CD4-positive, alpha-beta T cell treated with Interleukin-6 at 100 ng/mL for 8 hours (primary cell): ENCODE data around the gene SCLY.

Source experiments
- DNase-seq: peaks from one replicate; pipeline ENCODE4 v3.0.0-alpha.2; 2020; ENCODE audit warnings: mixed read lengths, low spot score

SCLY gene

DNA sequence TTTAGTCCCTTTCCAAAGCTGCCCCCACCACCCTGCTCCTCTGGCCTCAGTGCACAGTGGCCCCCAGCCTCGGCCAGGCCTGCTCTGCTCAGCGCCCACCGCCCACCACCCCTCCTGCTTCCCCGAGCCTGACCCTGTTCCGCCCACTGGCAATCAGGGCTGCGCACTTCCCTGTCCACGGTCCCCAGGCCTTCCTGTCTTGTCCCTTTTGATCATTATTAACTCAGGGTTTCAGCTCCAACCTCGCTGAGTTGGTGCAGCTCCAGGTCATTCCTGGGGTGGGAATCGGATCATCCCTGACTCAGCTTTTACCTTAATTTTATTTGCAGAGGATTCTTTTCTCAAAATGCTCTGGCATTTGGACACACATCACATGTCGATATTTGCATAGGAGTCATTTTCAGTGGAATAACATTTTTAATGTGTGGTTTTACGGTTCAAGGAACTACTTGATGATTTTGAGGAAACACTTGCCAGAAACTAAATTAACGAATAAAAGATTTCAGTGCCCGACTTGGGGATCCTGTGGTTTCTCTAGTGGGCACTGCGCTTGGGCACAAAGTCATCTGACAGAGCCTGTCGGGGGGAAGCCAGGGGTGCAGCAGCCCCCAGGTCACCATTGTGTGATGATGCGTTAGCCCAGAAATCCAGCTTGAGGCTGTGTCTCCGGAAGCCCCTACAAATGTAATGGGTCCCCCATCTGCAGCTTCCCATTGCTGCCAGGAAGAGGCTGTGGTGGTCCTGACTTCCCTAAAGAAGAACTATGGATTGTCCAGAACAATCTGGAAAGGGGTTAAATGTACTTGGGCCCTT lies 38.3 kb downstream of the SCLY start:
- no peak for DNase-seq

DNA sequence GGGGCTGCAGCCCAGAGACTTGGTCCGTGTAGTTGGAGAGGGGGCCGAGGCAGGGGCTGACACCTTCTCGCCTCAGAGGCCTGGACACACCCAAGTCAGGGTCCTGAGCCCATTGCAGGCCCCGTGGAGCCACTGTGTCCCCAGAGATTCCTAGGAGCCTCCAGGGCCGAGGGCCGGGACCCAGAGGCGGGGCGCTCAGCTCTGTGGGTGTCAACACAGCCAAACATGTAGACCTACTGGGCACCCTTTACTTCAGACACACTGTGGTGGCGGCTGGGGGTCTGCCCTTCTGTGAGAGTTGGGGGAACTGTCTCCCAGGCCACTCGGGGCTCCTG lies 38.9 kb downstream of the SCLY start:
- DNase-seq = no peak

DNA sequence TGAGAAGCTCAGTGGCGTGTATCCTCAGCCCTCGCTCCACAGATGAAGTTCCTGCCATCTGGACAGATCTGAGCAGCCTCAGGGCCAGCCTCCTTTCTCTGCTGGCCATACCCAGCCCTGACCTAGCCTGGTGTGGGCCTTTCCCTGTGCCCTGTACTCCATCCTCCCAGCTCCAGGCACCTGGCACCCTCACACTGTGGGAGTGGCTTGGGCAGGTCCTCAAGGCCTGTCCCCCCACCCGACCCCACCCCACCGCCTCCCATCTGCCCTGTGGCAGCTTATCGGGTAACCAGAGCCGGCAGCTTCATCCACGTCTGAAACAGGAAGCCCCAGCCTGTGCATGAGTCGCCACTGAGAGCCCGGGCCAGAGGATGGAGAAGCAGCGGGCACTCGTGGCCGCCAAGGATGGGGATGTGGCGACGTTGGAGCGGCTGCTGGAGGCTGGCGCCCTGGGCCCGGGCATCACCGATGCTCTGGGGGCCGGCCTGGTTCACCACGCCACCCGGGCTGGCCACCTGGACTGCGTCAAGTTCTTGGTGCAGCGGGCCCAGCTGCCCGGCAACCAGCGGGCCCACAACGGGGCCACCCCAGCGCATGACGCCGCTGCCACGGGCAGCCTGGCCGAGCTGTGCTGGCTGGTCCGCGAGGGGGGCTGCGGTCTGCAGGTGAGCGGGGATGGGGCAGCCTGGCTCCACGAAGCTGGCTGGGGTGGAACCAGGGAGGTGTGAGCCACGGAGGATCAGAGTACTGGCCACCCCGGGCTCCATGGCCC lies 39.4 kb downstream of the SCLY start, which contains the start of gene ESPNL:
ESPNL (plus strand) TSS at position 292 of the 772 bp plus-strand sequence; CDS start at position 372, 80 bp downstream.
- DNase-seq = no peak

DNA sequence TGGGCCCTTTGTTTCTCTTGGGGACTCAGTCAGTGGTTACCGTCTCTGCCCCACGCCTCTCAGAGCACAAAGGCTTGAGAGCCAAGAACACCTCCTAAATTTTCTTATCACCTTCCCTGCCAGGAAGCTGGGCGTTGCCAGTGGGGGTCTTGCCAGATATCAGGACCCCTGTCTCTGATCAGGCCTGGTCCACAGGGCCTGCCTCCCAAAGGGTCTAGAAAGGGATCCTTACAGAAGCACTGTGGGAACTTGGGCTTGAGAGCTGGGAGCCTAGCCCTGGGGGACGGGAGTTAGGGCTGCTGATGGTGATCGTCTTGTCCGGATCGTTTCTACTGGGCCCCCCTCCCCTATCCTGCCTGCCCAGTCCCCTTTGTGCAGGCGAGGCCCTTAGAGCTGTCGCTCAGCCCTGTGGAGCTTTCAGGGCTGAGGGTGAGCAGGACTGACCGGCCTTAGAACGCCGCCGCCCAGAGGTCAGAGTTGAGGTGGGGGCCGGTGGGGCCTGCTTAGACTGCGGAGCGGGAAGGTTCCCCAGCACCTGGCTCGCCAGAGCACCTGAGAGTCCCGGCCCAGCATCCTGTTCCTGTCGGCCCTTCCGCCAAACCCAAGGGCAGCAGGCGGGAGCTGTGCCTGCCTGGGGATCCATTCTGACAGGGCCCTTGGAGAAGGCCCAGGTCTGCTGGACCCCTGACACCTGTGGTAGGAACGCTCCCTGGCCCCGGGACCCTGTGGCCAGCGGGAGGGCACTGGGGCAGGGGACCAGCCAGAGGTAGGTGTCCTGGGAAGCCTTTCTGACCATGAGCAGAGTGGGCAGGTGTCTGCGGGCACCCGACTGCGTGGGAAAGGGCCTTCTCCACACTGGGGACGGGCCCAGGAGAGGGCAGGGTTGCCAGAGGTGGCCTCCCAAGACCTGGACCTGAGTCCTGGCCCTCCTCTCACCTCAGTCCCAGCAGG lies 40.3 kb downstream of the SCLY start:
- DNase-seq = no peak

DNA sequence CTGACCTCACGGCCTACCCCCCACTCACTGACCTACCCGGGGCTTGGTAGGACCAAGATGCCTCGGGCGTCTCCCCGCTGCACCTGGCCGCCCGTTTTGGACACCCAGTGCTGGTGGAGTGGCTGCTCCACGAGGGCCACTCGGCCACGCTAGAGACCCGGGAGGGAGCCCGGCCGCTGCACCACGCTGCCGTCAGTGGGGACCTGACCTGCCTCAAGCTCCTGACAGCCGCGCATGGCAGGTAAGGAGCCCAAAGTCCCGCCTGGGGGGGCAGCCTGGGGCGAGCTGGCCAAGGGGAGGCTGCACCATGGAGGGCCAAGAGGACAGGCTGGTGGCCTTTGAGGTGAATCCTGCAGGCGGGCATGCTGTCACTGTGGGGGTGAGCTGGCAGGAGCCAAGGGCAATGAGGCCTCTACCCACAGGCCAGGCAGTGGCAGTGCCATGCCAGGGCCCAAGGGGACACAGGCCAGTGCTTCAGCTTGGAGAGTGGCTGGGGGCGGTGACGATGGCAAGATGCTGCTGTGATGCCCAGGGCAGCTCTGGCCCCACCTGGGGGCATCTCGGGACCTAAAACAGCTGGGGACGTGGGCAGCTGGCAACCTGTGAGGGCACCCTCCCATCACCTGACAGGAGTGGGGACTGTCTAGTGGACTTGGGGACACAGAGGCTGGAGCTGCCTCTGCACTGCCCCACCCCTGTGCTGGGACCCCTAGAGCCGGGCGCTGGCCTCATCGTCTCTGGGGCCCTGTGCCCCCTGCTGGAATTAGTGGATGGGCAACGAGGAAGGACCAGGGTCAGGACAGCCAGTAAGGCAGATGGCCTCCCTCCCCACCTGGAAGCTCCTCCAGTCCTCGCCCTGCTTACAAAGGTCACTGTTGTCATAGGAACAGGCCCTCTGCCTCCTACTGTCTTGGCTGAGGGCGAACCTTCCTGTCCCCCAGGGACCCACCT lies 41.4 kb downstream of the SCLY start:
- DNase-seq = no peak

DNA sequence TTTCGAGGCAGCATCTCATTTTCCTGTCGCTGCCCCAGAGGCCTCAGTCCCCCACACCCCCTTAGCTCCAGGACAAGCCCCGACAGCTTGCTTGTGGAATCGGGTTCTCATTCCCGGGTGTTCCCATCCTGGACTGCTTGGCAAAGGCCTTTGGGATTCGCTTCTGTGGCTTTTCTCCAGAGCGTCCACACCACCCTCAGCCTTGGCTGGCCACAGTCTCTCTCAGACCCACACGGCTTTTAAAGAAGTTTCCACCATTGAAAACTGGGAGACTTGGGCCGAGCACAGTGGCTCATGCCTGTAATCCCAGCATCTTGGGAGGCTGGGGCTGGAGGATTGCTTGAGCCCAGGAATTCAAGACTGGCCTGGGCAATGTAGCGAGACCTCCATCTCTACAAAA lies 42.1 kb downstream of the SCLY start:
- no peak for DNase-seq

DNA sequence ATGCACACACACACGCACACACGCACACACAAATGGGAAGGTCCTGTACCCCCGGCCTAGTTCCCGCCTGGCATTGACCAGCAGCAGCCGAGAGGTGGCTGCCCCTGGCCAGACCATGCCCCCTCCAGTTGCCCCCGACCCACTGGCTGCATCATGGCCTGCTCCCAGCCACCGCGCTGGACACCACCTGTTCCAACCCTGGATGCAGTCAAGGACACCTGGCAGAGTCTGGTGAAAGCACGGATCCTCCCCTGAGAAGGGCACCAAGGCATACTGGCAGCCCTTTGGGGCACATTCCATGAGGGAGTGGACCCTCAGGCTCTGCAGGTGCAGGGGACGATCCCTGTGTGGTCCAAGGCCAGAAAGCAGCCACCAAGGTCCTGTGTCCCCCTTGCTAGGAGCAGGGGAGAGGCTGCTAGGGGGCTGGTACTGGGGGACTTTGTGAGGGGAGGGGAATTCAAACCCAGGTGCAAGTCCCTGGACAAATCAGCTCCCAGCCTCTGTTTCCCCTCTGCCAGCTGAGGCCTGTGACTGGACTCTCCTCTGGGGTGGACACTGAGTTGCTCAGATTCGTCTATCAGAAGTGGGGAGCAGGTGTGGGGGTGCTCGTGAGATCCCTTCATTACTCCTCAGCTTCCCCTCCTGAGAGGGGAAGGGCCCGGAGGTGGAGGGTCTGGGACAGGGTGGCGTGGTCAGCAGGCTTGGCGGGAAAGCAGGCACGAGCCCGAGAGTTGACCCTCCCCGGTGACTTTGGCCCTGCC lies 42.8 kb downstream of the SCLY start:
- no peak for DNase-seq

DNA sequence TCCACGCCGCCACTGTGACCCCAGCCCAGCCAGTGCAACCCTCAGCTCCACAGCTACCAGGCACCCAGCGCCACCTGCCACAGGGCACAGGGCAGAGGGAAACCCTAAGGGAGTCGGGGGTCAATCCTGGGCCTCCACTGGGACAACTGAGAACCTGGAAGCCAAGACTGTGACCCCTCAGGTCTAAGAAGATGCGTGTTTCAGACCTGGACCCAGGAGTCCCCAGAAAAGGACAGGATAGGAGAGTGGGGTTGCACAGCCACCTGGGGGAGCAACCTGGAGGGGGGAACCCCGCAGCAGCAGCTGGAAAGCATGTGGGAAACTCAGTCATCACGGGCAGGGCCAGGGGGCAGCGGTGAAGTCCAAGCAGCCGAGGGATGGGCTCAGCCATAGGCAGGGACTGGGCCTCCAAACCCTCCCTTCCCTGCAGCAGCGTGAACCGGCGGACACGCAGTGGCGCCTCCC lies 43.5 kb downstream of the SCLY start:
- no peak for DNase-seq

DNA sequence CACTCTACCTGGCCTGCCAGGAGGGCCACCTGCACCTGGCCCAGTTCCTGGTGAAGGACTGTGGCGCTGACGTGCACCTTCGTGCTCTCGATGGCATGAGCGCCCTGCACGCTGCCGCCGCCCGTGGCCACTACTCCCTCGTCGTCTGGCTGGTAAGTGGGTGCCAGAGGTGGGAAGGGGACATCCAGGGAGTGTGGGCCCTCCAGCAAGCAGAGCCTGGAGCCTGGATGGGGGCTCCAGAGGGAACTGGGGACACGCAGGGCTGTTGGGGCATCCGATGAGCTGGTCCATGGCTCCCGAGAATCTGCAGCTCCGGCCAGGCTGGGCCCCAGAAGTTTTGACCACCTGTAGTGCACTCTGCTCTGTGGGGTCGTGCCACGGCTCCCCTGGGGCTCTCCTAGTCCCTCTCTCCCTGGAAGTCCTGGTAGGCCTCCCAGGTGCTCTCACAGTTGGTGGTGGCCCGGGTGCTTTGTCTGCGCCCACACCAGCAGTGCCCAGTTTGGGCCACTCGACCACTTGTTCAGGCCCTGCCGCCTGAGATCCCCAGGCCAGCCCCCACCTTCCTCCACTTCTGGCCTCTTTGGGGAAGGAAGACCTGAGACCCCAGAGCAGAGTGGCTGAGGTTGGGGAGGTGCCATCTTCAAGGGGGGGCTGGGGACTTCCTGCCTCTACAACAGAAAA lies 44.0 kb downstream of the SCLY start:
- no peak for DNase-seq

DNA sequence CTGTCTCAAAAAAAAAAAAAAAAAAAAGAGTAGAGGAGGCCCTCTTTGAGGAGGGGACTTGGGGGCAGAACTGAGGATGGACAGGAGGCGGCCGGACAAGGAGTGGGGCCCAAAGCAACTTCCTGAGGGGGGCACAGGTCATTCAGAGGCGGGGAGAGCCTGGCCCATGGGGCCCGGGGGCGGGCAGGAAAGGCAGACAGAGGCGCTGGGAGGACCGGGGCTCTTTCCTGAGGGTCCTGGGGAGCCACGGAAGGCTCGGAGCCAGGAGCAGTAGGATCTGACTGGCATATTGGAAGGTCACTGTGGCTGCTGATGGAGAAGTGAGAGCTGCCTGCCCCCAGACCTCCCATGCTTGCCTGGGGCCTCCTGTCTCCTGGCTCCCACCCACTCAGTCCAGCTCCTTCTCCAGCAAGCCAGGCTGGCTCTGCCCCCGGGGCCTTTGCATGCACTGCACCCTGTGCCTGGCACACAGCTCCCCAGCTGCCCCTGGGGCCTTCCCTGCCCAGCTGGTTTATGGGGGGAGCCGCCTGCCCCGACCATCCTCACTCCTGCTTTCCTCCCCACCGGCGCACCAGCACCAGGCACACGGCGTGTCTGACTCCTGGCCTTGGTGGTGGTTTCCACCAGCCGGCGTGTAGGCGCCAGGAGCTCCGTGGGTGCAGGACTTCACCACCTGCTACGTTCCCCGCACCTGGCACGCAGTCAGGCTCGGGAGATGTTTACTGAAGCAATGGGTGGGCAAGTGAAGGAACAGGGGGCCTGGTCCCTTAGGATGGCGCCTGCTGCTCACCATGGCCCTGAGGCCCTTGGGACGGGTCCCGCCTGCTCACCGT lies 44.9 kb downstream of the SCLY start:
- DNase-seq = no peak

DNA sequence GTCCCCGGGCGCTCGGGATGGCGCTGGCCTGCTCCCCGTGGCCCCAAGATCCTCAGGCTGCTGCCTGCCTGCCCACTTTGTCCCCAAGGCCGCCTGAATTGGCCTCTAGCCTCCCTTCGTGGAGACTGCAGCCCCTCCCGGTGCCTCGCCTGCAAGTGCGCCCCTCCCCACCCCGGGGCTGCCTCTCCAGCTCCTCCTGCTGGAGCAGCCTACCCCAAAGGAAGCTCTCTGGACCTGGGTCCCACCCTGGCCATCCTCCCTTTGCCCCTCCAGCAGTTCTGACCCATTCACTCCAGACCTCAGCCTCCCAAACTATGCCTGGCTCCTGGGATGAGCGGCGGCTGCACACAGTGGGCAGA lies 45.5 kb downstream of the SCLY start:
- DNase-seq = no peak

DNA sequence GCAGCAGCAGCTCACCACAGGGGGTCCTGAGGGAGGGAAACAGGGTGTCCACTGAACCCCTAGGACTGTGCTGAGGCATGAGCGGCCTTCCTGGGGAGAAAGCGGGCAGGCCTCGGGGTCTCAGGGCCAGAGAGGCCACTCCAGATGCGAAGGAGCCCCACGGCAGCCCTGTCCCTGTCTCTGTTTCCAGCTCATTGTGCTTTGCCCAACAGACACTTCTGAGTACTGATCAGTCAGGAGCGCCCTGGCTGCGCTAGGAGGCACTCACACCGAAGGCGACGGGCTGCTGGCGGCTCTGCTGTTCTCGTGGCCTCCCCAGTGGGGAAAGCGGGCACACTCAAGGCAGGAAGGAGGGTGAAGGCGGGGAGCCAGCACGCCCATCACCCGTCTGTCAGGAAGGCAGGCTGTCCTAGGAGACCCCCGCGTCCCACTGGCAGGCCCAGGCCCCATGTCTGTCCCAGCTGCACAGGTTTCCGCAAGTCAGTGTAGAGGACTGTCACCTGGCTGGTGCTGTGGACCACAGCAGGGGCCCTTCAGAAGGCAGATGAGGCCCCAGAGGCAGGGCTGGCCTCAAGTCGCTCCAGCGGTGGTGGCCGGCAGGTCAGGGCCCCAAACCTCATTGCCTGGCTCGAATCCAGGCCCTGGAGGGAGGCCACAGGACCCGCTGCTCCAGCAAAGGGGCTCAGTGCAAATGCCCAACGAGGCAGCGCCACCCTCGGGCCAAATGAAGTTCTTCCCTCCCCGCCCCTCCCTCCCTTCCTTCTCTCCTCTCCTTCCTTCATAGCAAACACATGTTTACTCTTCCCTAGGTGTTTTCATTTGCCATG lies 46.1 kb downstream of the SCLY start:
- no peak for DNase-seq

DNA sequence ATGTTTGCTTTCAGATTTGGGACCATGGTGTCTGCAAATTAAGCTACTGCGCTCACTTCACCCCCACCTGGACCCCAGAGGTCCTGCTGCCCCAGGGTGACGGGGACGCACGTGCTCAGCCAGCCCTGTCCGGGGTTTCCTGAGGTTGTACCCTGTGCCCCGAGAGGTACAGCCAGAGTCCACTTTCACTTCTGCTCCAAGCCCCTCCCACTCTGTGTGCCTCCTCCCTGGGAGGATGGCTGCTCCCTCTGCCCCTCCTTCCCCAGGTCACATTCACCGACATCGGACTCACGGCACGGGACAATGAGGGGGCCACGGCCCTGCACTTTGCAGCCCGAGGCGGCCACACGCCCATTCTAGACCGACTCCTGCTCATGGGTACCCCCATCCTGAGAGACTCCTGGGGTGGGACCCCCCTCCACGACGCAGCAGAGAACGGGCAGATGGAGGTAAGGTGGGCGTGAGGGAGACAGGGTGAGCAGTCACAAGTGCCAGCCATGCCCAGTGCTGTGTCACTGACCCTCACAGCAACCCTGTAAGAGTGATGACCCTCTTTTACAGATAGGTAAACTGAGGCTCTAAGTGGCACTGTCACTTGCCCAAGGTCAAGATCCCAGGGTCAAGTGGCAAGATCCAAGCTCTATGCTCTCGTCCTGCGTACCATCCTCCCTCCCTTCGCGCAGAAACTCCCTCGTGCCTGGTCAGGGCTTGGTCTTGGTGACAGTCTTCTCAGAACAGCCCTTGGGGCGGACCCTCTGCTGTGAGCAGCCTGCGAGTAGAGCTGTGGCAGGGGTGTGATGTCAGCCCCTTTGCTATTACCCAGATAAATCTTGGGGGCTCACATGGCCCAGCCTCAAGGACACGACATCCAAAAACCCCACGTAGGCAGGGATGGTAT lies 47.0 kb downstream of the SCLY start:
- no peak for DNase-seq

DNA sequence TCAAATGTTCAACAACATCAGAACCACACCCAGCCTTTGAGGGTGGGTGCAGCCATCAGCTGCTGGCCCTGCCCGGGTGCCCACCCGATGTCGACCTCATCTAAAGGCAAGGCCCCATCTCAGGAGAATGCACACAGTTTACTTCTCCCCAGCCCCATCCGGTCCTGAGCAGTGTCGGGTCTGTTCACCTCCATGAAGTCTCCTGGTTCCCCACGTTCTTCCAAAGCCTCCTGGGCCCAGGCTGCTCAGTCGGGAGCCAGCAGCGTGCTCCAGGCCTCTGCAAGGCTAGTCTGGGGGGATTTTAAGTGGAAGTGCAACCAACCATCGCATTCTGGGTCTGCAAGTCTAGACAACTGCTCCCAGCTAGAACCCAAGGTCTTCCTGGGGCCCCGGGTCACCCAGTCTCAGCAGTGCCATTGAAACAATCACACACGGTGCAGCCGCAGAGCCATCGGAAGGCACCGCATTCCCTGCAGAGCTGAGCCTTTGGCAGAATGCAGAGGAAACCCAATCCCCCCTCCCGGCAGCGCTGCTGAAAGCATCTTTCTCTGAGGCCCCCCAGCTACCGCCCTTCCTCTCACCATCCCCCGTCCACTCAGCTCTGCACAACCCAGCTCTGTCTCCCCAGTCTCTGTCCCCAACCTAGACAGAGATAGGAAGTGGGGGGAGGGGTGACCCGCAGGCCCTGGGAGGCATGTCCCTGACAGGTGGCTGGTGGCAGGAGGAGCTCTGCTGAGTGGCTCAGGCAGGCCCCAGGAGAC lies 47.8 kb downstream of the SCLY start:
- DNase-seq = peak; percentile 13

DNA sequence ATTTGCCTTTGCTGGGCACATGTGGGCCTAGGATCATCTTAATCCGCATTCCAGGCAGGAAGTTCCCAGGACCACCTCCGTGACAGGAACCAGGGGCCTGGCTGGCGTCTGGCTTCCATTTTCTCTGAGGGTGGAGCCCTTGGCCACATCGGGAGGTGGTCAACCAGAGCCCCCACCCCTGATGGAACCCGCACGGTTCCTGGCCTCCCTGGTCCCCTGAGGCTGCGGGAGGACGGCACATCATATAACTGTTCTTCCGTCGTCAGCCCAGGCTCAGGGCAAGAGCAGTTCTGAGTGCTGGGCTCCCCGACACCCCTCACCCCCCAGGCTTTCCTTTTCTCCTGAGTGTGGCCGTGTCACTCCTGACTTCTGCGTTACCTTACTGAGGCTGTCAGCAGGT lies 52.8 kb downstream of the SCLY start:
- DNase-seq = no peak

DNA sequence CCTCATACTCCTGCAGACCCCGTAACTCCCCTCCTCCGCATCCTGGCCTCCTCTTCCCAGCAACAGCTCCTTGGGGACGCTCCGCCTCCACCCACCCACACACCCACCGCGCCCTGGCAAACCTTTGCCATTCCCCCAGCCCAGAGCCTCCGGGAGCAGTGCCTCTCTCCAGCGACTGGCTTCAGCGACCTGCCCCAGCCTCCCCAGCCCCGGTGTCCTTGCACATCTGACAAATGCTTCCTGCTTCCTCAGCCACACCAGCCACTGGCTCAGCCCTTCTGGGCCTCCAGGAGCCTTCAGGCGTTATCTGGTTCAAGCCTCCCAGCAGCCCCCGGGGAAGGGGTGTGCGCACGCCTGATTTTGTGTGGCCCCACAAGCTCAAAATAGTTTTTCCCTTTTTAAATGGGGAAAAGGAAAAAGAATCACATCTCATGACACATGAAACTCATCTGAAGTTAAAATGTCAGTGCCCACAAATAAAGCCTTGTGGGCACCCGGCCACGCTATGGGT lies 53.6 kb downstream of the SCLY start:
- no peak for DNase-seq
